Liver (tissue), 9 donors: ENCODE measurements around the gene ZNF213. TPM values are rescaled to one million over a fixed set of nuclear protein-coding genes. Genes with fewer than 3 reads are reported as not detected.

Experiments used
- DNase-seq: peaks from one replicate; pipeline ENCODE4 v3.0.0-alpha.2; 2017; ENCODE audit warnings: low spot score
- H3K27ac ChIP-seq, 2 donors: one replicate each; pipeline ENCODE4 v1.7.0; 2013; ENCODE audit warnings: inconsistent platforms in 2 of 2, low read length in 2 of 2, control low read depth in 1 of 2, low read depth in 1 of 2, mild to moderate bottlenecking in 1 of 2
- H3K27me3 ChIP-seq, 4 donors: one replicate each; pipeline versions ENCODE4 v1.6.1 to v1.7.0; 2013; ENCODE audit warnings: low read length in 3 of 4, inconsistent platforms in 1 of 4, mild to moderate bottlenecking in 1 of 4, moderate library complexity in 1 of 4; ENCODE audit not compliant: control insufficient read depth in 4 of 4, insufficient read depth in 4 of 4
- H3K36me3 ChIP-seq, 4 donors: one replicate each; pipeline versions ENCODE4 v1.6.1 to v1.7.0; 2013; ENCODE audit warnings: low read length in 3 of 4, mild to moderate bottlenecking in 3 of 4, low read depth in 1 of 4, moderate library complexity in 1 of 4; ENCODE audit not compliant: control insufficient read depth in 4 of 4, insufficient read depth in 3 of 4
- H3K4me1 ChIP-seq, 4 donors: one replicate each; pipeline versions ENCODE4 v1.6.1 to v1.7.0; 2013; ENCODE audit warnings: low read length in 3 of 4, mild to moderate bottlenecking in 3 of 4, moderate library complexity in 1 of 4; ENCODE audit not compliant: control insufficient read depth in 4 of 4, insufficient read depth in 4 of 4
- H3K4me3 ChIP-seq, 3 donors: one replicate each; pipeline versions ENCODE4 v1.6.1 to v1.7.0; 2013; ENCODE audit warnings: low read length in 3 of 3, control low read depth in 1 of 3, low read depth in 1 of 3, mild to moderate bottlenecking in 1 of 3
- H3K9ac ChIP-seq, 2 donors: one replicate each; pipeline ENCODE4 v1.7.0; 2013; ENCODE audit warnings: low read length in 2 of 2, mild to moderate bottlenecking in 2 of 2, moderate library complexity in 2 of 2, control low read depth in 1 of 2, low read depth in 1 of 2
- H3K9me3 ChIP-seq, 4 donors: one replicate each; pipeline versions ENCODE4 v1.6.1 to v1.7.0; 2013; ENCODE audit warnings: low read length in 3 of 4; ENCODE audit not compliant: control insufficient read depth in 4 of 4
- ATF3 ChIP-seq: IDR thresholded peaks from 2 replicates; pipeline ENCODE4 v1.6.1; 2016; ENCODE audit warnings: antibody characterized with exemption
- CTCF ChIP-seq: fragments of 150-350 bp; IDR thresholded peaks from 2 replicates; pipeline ENCODE4 v1.5.1; 2017; ENCODE audit warnings: improper control_type of control experiment, low read depth, low read length; ENCODE audit not compliant: missing input control
- EGR1 ChIP-seq, 2 donors: IDR thresholded peaks; 2 replicates each; pipeline ENCODE4 v1.6.1; 2016 to 2018; ENCODE audit warnings: antibody characterized with exemption in 2 of 2, low read depth in 2 of 2
- FOXA1 ChIP-seq: IDR thresholded peaks from 2 replicates; pipeline ENCODE4 v1.6.1; 2016; ENCODE audit warnings: antibody characterized with exemption
- FOXA2 ChIP-seq: IDR thresholded peaks from 2 replicates; pipeline ENCODE4 v1.6.1; 2016; ENCODE audit warnings: antibody characterized with exemption
- GABPA ChIP-seq, 2 donors: IDR thresholded peaks in 1 of 2; conservative IDR thresholded peaks in 1 of 2; 2 replicates each; pipeline ENCODE4 v1.6.1; 2016; ENCODE audit warnings: antibody characterized with exemption in 2 of 2, mild to moderate bottlenecking in 1 of 2, moderate library complexity in 1 of 2
- HNF4G ChIP-seq: IDR thresholded peaks from 2 replicates; pipeline ENCODE4 v1.6.1; 2016; ENCODE audit warnings: antibody characterized with exemption
- JUND ChIP-seq, 2 donors: IDR thresholded peaks; 2 replicates each; pipeline ENCODE4 v1.6.1; 2016; ENCODE audit warnings: antibody characterized with exemption in 2 of 2
- MAX ChIP-seq: IDR thresholded peaks from 2 replicates; pipeline ENCODE4 v1.6.1; 2016; ENCODE audit warnings: antibody characterized with exemption
- NR2F2 ChIP-seq: IDR thresholded peaks from 2 replicates; pipeline ENCODE4 v1.6.1; 2016; ENCODE audit warnings: antibody characterized with exemption
- RAD21 ChIP-seq, 2 donors: IDR thresholded peaks; 2 replicates each; pipeline ENCODE4 v1.6.1; 2016; ENCODE audit warnings: antibody characterized with exemption in 2 of 2, mild to moderate bottlenecking in 2 of 2
- REST ChIP-seq: IDR thresholded peaks from 2 replicates; pipeline ENCODE4 v1.6.1; 2016; ENCODE audit warnings: antibody characterized with exemption, mild to moderate bottlenecking
- RXRA ChIP-seq, 2 donors: IDR thresholded peaks; 2 replicates each; pipeline ENCODE4 v1.6.1; 2017 to 2018; ENCODE audit warnings: antibody characterized with exemption in 2 of 2, mild to moderate bottlenecking in 1 of 2
- SP1 ChIP-seq: IDR thresholded peaks from 2 replicates; pipeline ENCODE4 v1.6.1; 2018; ENCODE audit warnings: antibody characterized with exemption, mild to moderate bottlenecking
- TAF1 ChIP-seq: conservative IDR thresholded peaks from 2 replicates; pipeline ENCODE4 v1.6.1; 2016; ENCODE audit warnings: antibody characterized with exemption, mild to moderate bottlenecking
- YY1 ChIP-seq: IDR thresholded peaks from 2 replicates; pipeline ENCODE4 v1.6.1; 2016; ENCODE audit warnings: antibody characterized with exemption, mild to moderate bottlenecking
- ZBTB33 ChIP-seq: IDR thresholded peaks from 2 replicates; pipeline ENCODE4 v1.6.1; 2016; ENCODE audit warnings: antibody characterized with exemption
- WGBS: extraction: QIAGEN DNeasy Blood & Tissue Kit; methylation state at CpG from one replicate; pipeline ENCODE4 v1.1.7; 2013; 5-methylcytosine and 5-hydroxymethylcytosine counted together
- polyA plus RNA-seq, 2 donors: library from polyadenylated mRNA; stranded (reverse) in 1 of 2; unstranded in 1 of 2; fragments of 200-250 nt in 1 of 2; fragments of >200 nt in 1 of 2; fragmentation: Nextera tagmentation in 1 of 2; extraction: Ambion mirVana in 1 of 2; gene quantifications; one replicate each; pipeline versions ENCODE4 v1.2.1 to v1.2.3, GENCODE V29; 2013 to 2015
- total RNA-seq, 2 donors: library from RNA; depleted of rRNA; stranded (reverse); fragments of >200 nt; gene quantifications; one replicate each; pipeline ENCODE4 v1.2.3, GENCODE V29; 2014
- donor health status: healthy.
- donor health status: healthy.
- donor health status: healthy.
- donor health status: healthy.
- donor health status: healthy.

ZNF213 gene
- total and polyA plus RNA-seq, 4 donors, result 0.56 to 4.5 (median 1.7) TPM

GRCh38 chr16:3175157-3176093, 40.6 kb downstream of the ZNF213 start:
- no peak for DNase-seq
- no peak for TF ChIP-seq JUND (IDR thresholded peaks at IDR 0.05)
- no peak for TF ChIP-seq MAX
- no peak for TF ChIP-seq YY1
- TF ChIP-seq FOXA2, result no peak
- TF ChIP-seq FOXA1, result no peak
- no peak for TF ChIP-seq SP1
- TF ChIP-seq RAD21 (IDR thresholded peaks at IDR 0.05), result no peak
- no peak for TF ChIP-seq EGR1 (IDR thresholded peaks at IDR 0.05; ENCODE audit: low read depth in 2 of 2)
- no peak for TF ChIP-seq HNF4G
- no peak for TF ChIP-seq RXRA (IDR thresholded peaks at IDR 0.05)
- TF ChIP-seq ATF3, result no peak

GRCh38 chr16:3179651-3180050, 44.8 kb downstream of the ZNF213 start:
- Histone ChIP-seq H3K27me3 (peaks cover 4 to 30% (median 9%) of the 10 kb centered on the region in 4 donors), H3K27ac (no peak overlapping the region), H3K36me3 (no peaks in the 10 kb centered on the region), H3K9me3 (peaks cover 0 to 6% (median 2%) of the 10 kb centered on the region in 4 donors), H3K4me1 (peaks cover 4 to 8% (median 6%) of the 10 kb centered on the region in 4 donors), H3K4me3 (no peak overlapping the region), H3K9ac (no peak overlapping the region)
- no peak for DNase-seq
- TF ChIP-seq NR2F2 (no peak), HNF4G (no peak), CTCF (no peak)
- WGBS, result 71% methylated on average over 8 of the region's 8 CpGs

More at GRCh38 chr16:3175157-3176093, 40.6 kb downstream of the ZNF213 start:
- no peak overlapping the region for H3K9ac ChIP-seq
- H3K36me3 ChIP-seq, result no peaks in the 10 kb centered on the region
- H3K27ac ChIP-seq, result no peak overlapping the region
- H3K9me3 ChIP-seq, result no peaks in the 10 kb centered on the region
- WGBS, result 16% methylated on average over 39 of the region's 39 CpGs
- H3K4me3 ChIP-seq, result no peak overlapping the region
- peaks cover 0 to 38% (median 13%) of the 10 kb centered on the region in 4 donors for H3K27me3 ChIP-seq
- H3K4me1 ChIP-seq, result peaks cover 0 to 9% (median 2%) of the 10 kb centered on the region in 4 donors

GRCh38 chr16:3180445-3180878, 45.6 kb downstream of the ZNF213 start:
- WGBS, result 29% methylated on average over 21 of the region's 21 CpGs

More at GRCh38 chr16:3180445-3180878, 45.6 kb downstream of the ZNF213 start:
- H3K9ac ChIP-seq, result no peak overlapping the region
- no peak overlapping the region for H3K4me3 ChIP-seq
- peaks cover 4 to 8% (median 6%) of the 10 kb centered on the region in 4 donors for H3K4me1 ChIP-seq
- peaks cover 2 to 24% (median 8%) of the 10 kb centered on the region in 4 donors for H3K27me3 ChIP-seq
- H3K36me3 ChIP-seq, result no peaks in the 10 kb centered on the region
- H3K9me3 ChIP-seq, result peaks cover 0 to 6% (median 2%) of the 10 kb centered on the region in 4 donors
- no peak overlapping the region for H3K27ac ChIP-seq
- DNase-seq, result no peak
- no peak for TF ChIP-seq ZBTB33
- no peak for TF ChIP-seq YY1
- TF ChIP-seq TAF1, result no peak
- TF ChIP-seq FOXA2, result no peak
- TF ChIP-seq NR2F2, result no peak
- TF ChIP-seq GABPA (IDR thresholded peaks at IDR 0.05 in 1 of 2, conservative IDR thresholded peaks at IDR 0.05 in 1 of 2), result no peak
- TF ChIP-seq MAX, result no peak
- TF ChIP-seq JUND (IDR thresholded peaks at IDR 0.05), result no peak
- no peak for TF ChIP-seq REST
- no peak for TF ChIP-seq FOXA1
